HepG2 (cell line): ENCODE results near the gene UBL5. TPM values are rescaled to one million over a fixed set of nuclear protein-coding genes. Genes with fewer than 3 reads are reported as not detected.

ENCODE experiments used
- ARNTL ChIP-seq: sonication (generic); formaldehyde crosslinking; IDR thresholded peaks from 2 replicates; pipeline ENCODE4 v1.4.0; 2020; ENCODE audit warnings: mild to moderate bottlenecking, missing genetic modification reagents
- DNMT3B ChIP-seq: conservative IDR thresholded peaks from 2 replicates; pipeline ENCODE4 v1.6.1; 2016; ENCODE audit warnings: missing biosample characterization, control low read depth
- HOXA3 ChIP-seq: sonication (generic); formaldehyde crosslinking; IDR thresholded peaks from 2 replicates; pipeline ENCODE4 v1.5.0; 2020; ENCODE audit warnings: missing genetic modification reagents
- KMT2B ChIP-seq: IDR thresholded peaks from 2 replicates; pipeline ENCODE4 v1.6.1; 2016; ENCODE audit warnings: missing genetic modification reagents, missing compliant biosample characterization
- MTA1 ChIP-seq: sonication (generic); formaldehyde crosslinking; IDR thresholded peaks from 2 replicates; pipeline ENCODE4 v1.4.0; 2020; ENCODE audit warnings: missing genetic modification reagents, mild to moderate bottlenecking, borderline replicate concordance
- MTF2 ChIP-seq: sonication (generic); formaldehyde crosslinking; IDR thresholded peaks from 2 replicates; pipeline ENCODE4 v1.5.0; 2020; ENCODE audit warnings: missing genetic modification reagents, borderline replicate concordance
- NFKB2 ChIP-seq: sonication (generic); formaldehyde crosslinking; IDR thresholded peaks from 2 replicates; pipeline ENCODE4 v1.4.0; 2020; ENCODE audit warnings: missing genetic modification reagents, borderline replicate concordance
- RAD51 ChIP-seq: fragments of 450-650 bp; IDR thresholded peaks from 2 replicates; pipeline ENCODE4 v1.6.1; 2016; ENCODE audit warnings: borderline replicate concordance
- SAP130 ChIP-seq: IDR thresholded peaks from 2 replicates; pipeline ENCODE4 v1.6.1; 2016; ENCODE audit warnings: low read depth
- SRSF1 ChIP-seq: fragments of 200-400 bp; formaldehyde crosslinking; optimal IDR thresholded peaks from 2 replicates; pipeline ENCODE3; 2017; ENCODE audit warnings: mild to moderate bottlenecking, low read depth, low read length, moderate library complexity
- ZBTB7A ChIP-seq: sonication (generic); formaldehyde crosslinking; IDR thresholded peaks from 2 replicates; pipeline ENCODE4 v1.8.0; 2022; ENCODE audit warnings: mild to moderate bottlenecking, missing genetic modification reagents
- ZEB1 ChIP-seq: IDR thresholded peaks from 2 replicates; pipeline ENCODE4 v1.6.1; 2012; ENCODE audit warnings: mild to moderate bottlenecking, low read depth, inconsistent platforms; ENCODE audit not compliant: insufficient replicate concordance
- ZNF180 ChIP-seq: sonication (generic); formaldehyde crosslinking; IDR thresholded peaks from 2 replicates; pipeline ENCODE4 v1.4.0; 2020; ENCODE audit warnings: low read depth, missing genetic modification reagents, borderline replicate concordance
- ZNF207 ChIP-seq: fragments of 450-650 bp; IDR thresholded peaks from 2 replicates; pipeline ENCODE4 v1.6.1; 2016; ENCODE audit warnings: antibody characterized with exemption, borderline replicate concordance
- ZNF607 ChIP-seq: sonication (generic); formaldehyde crosslinking; IDR thresholded peaks from 2 replicates; pipeline ENCODE4 v1.5.1; 2020; ENCODE audit warnings: missing genetic modification reagents, mild to moderate bottlenecking, borderline replicate concordance
- ZNF761 ChIP-seq: sonication (generic); formaldehyde crosslinking; conservative IDR thresholded peaks from 2 replicates; pipeline ENCODE4 v1.4.0; 2020; ENCODE audit warnings: mild to moderate bottlenecking, missing genetic modification reagents
- ZNF780A ChIP-seq: sonication (generic); formaldehyde crosslinking; IDR thresholded peaks from 2 replicates; pipeline ENCODE4 v1.8.0; 2022; ENCODE audit warnings: mild to moderate bottlenecking, missing genetic modification reagents, moderate library complexity
- polyA plus RNA-seq, 8 experiments: library from polyadenylated mRNA; depleted of rRNA in 3 of 8; stranded (reverse) in 7 of 8; unstranded in 1 of 8; fragments of >200 nt; fragmentation: Illumina TruSeq in 4 of 8; extraction: Trizol in 4 of 8; gene quantifications; 2 replicates each; pipeline versions ENCODE4 v1.2.1 to v1.2.3, GENCODE V29; 2011 to 2016; ENCODE audit warnings: low read depth in 4 of 8, missing spikeins in 1 of 8, mixed read lengths in 1 of 8; ENCODE audit not compliant: insufficient read depth in 1 of 8
- total RNA-seq, 5 experiments: library from RNA; depleted of rRNA; stranded (reverse); fragments of >200 nt; fragmentation: Illumina TruSeq; extraction: Trizol; gene quantifications; 2 replicates each; pipeline ENCODE4 v1.2.3, GENCODE V29; 2016; ENCODE audit warnings: low read depth in 1 of 5
- TF ChIP-seq, protein P1 (sequence below): sonication (generic); formaldehyde crosslinking; conservative IDR thresholded peaks from 2 replicates; pipeline ENCODE4 v1.4.0; 2020; ENCODE audit warnings: missing genetic modification reagents
- TF ChIP-seq, protein P2 (sequence below): sonication (generic); formaldehyde crosslinking; IDR thresholded peaks from 2 replicates; pipeline ENCODE4 v1.4.0; 2020; ENCODE audit warnings: missing genetic modification reagents
- TF ChIP-seq, protein P3 (sequence below): sonication (generic); formaldehyde crosslinking; IDR thresholded peaks from 2 replicates; pipeline ENCODE4 v1.5.0; 2020; ENCODE audit warnings: mild to moderate bottlenecking, missing genetic modification reagents, borderline replicate concordance

Gene UBL5
- total and polyA plus RNA-seq, 2 of the 13 experiments (the other 11 are each of a cell fraction or from before 2014, with no cell fraction given): 373 to 487 TPM

DNA sequence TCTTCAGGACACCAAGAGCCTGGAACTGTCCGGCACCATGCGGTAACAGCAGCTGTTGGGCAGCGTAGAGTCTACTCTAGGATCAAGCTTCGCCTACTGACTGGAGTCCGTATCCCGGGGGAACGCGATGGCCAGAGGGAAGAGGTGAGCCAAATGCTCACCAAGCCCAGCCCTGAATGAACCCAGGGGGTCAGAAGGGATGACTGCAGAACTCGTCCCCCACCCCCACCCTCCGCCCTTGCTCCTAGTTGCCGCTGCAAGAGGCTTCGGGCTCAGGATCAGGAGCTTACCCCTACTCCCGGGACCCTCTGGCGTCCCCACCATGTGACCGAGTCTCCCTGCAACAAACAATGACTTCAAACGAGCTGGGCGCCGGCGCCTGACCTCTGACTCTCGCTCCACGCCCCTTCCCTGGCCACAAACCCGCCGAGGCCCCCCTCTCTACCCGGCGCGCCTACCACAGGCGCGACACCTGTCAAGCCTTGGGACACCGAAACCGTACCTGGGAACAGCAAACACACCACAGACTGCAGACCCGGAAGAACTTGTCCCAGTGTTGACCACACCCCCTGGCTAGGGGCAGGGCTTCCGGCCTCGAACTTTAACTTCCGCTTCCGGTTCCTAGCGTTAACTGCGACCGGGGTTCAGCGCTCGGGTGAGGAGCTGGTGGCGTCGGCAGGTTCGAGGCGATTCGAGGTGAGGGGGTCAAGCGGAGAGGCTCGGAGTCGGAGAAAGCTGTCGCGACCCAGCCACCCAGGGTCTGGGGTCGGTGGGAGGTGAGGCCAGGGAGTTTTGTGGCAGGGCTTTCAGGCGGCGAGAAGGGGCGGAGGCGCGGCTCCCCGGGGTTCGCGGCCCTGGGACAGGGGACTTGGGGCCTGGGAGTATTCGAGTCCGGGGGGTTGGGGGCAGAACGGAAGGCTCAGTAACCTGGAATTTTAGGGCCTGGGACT is at the start of gene UBL5 (continued):
- no peak for TF ChIP-seq ZNF180 (CRISPR knock-in tag)
- no peak for TF ChIP-seq DNMT3B (CRISPR knock-in tag)
- TF ChIP-seq ARNTL: no peak; the same call in 1 of the 2 replicates
- no peak; the same call in 1 of the 2 replicates for TF ChIP-seq ZNF761 (CRISPR knock-in tag)
- no peak for TF ChIP-seq MTF2 (CRISPR knock-in tag)
- no peak for TF ChIP-seq ZBTB7A (CRISPR knock-in tag)
- no peak for TF ChIP-seq ZNF780A (CRISPR knock-in tag)
- TF ChIP-seq SAP130: peak; percentile 99
- peak; percentile 89 for TF ChIP-seq KMT2B (CRISPR knock-in tag)
- TF ChIP-seq, protein P1, sequence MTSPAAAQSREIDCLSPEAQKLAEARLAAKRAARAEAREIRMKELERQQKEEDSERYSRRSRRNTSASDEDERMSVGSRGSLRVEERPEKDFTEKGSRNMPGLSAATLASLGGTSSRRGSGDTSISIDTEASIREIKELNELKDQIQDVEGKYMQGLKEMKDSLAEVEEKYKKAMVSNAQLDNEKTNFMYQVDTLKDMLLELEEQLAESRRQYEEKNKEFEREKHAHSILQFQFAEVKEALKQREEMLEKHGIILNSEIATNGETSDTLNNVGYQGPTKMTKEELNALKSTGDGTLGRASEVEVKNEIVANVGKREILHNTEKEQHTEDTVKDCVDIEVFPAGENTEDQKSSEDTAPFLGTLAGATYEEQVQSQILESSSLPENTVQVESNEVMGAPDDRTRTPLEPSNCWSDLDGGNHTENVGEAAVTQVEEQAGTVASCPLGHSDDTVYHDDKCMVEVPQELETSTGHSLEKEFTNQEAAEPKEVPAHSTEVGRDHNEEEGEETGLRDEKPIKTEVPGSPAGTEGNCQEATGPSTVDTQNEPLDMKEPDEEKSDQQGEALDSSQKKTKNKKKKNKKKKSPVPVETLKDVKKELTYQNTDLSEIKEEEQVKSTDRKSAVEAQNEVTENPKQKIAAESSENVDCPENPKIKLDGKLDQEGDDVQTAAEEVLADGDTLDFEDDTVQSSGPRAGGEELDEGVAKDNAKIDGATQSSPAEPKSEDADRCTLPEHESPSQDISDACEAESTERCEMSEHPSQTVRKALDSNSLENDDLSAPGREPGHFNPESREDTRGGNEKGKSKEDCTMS (CRISPR knock-in tag): no peak
- TF ChIP-seq SRSF1: peak; percentile 79
- no peak for TF ChIP-seq RAD51
- peak; percentile 90 for TF ChIP-seq ZEB1
- no peak for TF ChIP-seq NFKB2 (CRISPR knock-in tag)
- TF ChIP-seq, protein P2, sequence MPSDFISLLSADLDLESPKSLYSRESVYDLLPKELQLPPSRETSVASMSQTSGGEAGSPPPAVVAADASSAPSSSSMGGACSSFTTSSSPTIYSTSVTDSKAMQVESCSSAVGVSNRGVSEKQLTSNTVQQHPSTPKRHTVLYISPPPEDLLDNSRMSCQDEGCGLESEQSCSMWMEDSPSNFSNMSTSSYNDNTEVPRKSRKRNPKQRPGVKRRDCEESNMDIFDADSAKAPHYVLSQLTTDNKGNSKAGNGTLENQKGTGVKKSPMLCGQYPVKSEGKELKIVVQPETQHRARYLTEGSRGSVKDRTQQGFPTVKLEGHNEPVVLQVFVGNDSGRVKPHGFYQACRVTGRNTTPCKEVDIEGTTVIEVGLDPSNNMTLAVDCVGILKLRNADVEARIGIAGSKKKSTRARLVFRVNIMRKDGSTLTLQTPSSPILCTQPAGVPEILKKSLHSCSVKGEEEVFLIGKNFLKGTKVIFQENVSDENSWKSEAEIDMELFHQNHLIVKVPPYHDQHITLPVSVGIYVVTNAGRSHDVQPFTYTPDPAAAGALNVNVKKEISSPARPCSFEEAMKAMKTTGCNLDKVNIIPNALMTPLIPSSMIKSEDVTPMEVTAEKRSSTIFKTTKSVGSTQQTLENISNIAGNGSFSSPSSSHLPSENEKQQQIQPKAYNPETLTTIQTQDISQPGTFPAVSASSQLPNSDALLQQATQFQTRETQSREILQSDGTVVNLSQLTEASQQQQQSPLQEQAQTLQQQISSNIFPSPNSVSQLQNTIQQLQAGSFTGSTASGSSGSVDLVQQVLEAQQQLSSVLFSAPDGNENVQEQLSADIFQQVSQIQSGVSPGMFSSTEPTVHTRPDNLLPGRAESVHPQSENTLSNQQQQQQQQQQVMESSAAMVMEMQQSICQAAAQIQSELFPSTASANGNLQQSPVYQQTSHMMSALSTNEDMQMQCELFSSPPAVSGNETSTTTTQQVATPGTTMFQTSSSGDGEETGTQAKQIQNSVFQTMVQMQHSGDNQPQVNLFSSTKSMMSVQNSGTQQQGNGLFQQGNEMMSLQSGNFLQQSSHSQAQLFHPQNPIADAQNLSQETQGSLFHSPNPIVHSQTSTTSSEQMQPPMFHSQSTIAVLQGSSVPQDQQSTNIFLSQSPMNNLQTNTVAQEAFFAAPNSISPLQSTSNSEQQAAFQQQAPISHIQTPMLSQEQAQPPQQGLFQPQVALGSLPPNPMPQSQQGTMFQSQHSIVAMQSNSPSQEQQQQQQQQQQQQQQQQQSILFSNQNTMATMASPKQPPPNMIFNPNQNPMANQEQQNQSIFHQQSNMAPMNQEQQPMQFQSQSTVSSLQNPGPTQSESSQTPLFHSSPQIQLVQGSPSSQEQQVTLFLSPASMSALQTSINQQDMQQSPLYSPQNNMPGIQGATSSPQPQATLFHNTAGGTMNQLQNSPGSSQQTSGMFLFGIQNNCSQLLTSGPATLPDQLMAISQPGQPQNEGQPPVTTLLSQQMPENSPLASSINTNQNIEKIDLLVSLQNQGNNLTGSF (CRISPR knock-in tag): no peak
- peak; percentile 85; the same call in 1 of the 2 replicates for TF ChIP-seq ZNF607 (CRISPR knock-in tag)
- TF ChIP-seq HOXA3 (CRISPR knock-in tag): peak; percentile 70; the same call in 1 of the 2 replicates
- TF ChIP-seq ZNF207: no peak
- TF ChIP-seq, protein P3, sequence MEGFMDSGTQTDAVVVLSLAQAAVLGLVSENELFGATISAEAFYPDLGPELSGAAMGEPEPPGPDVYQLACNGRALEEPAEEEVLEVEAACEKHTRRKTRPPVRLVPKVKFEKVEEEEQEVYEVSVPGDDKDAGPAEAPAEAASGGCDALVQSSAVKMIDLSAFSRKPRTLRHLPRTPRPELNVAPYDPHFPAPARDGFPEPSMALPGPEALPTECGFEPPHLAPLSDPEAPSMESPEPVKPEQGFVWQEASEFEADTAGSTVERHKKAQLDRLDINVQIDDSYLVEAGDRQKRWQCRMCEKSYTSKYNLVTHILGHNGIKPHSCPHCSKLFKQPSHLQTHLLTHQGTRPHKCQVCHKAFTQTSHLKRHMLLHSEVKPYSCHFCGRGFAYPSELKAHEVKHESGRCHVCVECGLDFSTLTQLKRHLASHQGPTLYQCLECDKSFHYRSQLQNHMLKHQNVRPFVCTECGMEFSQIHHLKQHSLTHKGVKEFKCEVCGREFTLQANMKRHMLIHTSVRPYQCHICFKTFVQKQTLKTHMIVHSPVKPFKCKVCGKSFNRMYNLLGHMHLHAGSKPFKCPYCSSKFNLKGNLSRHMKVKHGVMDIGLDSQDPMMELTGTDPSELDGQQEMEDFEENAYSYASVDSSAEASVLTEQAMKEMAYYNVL (CRISPR knock-in tag): no peak
- TF ChIP-seq MTA1: no peak
